ENCODE measurements around the gene TNRC6A. TPM values are rescaled to one million over a fixed set of nuclear protein-coding genes. Genes with fewer than 3 reads are reported as not detected.

Gene TNRC6A
- total and polyA plus RNA-seq, 12 donors, result 32.0 to 83.3 (median 54.0) TPM

DNA sequence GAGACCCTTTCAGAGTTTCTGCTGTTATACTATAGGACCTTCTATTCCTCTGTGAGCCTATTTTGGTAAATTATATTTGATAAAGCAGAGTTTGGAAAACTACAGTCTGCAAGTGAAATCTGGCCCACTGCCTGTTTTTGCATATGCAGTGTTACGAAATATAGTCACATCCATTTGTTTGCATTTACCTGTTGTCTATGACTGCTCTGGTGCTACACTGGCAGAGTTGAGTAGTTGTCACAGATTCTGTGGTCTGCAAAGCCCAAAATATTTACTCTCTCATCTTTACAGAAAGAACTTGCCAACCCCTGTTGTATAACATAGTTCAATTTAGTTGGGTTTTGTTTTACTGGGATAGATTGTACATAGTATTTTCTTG, 42.3 kb downstream of the TNRC6A start:
- Histone ChIP-seq H3K36me3 (replicated peaks in 1 of 2) (no peaks in the 10 kb centered on the region), H3K4me1 (replicated peaks in 1 of 2) (peaks cover 29 to 49% of the 10 kb centered on the region in 2 donors), H3K27ac (peak overlapping the region in 1 of 5 donors; percentile 2), H3K27me3 (no peaks in the 10 kb centered on the region), H3K9me3 (replicated peaks in 1 of 3) (no peaks in the 10 kb centered on the region), H3K4me3 (no peak overlapping the region)
- intact Hi-C loops (cut with DNase I), result no loop called here
- 47 to 81% (median 73%) methylated on average over 1 of the region's 1 CpG for WGBS, 4 donors
- no peak for DNase-seq
- TF ChIP-seq POLR2A (IDR thresholded peaks at IDR 0.05), result no peak
- TF ChIP-seq, protein P1, sequence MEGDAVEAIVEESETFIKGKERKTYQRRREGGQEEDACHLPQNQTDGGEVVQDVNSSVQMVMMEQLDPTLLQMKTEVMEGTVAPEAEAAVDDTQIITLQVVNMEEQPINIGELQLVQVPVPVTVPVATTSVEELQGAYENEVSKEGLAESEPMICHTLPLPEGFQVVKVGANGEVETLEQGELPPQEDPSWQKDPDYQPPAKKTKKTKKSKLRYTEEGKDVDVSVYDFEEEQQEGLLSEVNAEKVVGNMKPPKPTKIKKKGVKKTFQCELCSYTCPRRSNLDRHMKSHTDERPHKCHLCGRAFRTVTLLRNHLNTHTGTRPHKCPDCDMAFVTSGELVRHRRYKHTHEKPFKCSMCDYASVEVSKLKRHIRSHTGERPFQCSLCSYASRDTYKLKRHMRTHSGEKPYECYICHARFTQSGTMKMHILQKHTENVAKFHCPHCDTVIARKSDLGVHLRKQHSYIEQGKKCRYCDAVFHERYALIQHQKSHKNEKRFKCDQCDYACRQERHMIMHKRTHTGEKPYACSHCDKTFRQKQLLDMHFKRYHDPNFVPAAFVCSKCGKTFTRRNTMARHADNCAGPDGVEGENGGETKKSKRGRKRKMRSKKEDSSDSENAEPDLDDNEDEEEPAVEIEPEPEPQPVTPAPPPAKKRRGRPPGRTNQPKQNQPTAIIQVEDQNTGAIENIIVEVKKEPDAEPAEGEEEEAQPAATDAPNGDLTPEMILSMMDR (IDR thresholded peaks at IDR 0.05), result no peak

DNA sequence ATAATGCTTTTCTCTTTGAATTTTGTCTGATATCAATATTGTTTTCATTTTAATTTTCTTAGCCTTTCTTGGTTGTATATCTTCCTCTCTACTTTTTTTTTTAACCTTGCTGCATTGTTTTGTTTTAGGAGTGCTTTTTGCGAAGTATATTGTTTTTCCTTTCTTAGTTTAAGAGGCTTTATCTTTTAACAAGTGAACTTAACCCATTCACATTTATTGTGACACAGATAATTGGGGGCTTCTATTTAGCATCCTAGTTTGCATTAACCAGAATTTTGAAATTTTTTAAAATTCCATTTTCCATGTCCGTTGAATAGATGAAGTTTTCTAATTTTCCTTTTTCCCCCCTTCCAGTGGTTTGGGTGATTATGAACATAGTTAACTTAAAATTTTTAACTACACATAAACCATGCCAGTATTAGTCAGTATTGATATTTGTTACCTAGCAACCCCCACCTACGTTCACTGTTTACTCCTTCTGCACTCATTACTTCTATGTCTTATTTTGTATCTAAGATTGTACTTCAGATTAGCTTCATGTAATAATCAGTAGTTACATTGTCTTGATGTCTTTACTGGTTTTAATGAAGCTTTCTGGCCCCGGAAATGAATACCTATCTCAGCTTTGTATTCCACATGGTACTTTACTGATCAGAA, 44.4 kb downstream of the TNRC6A start:
- peak overlapping the region in 1 of 5 donors; percentile 78 for H3K27ac ChIP-seq
- no peaks in the 10 kb centered on the region for H3K9me3 ChIP-seq (replicated peaks in 1 of 3)
- intact Hi-C loops (cut with DNase I), result no loop called here
- no peak overlapping the region for H3K4me3 ChIP-seq
- H3K27me3 ChIP-seq, result no peaks in the 10 kb centered on the region
- H3K4me1 ChIP-seq (replicated peaks in 1 of 2), result peaks cover 49 to 70% of the 10 kb centered on the region in 2 donors
- peaks cover 0 to 18% of the 10 kb centered on the region in 2 donors for H3K36me3 ChIP-seq (replicated peaks in 1 of 2)
- WGBS, 4 donors, result 92 to 95% (median 94%) methylated on average over 4 of the region's 4 CpGs
- DNase-seq, result no peak
- TF ChIP-seq, protein P1 (IDR thresholded peaks at IDR 0.05), result no peak
- no peak for TF ChIP-seq POLR2A (IDR thresholded peaks at IDR 0.05)

DNA sequence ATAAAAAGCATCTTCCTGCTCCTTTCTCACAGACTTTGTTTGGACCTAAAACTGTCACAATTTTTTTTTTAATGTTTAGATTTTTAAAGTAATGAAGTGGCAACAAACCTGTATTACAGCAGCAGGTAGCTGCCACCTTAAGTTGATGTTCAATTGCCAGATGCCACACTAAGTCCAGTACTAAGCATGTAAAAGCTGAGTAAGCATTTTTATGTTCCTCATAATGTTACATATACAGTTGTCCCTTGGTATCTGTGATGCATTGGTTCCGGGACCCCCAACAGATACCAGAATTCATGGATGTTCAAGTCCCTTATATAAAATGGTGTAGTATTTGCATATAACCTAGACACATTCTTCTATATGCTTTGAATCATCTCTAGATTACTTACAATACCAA, 45.1 kb downstream of the TNRC6A start:
- WGBS, 4 donors, result 88 to 100% (median 97%) methylated on average over 1 of the region's 1 CpG
- H3K27me3 ChIP-seq, result no peaks in the 10 kb centered on the region
- TF ChIP-seq, protein P1 (IDR thresholded peaks at IDR 0.05), result no peak
- no peak for TF ChIP-seq POLR2A (IDR thresholded peaks at IDR 0.05)
- peak overlapping the region in 1 of 5 donors; percentile 78 for H3K27ac ChIP-seq
- no peaks in the 10 kb centered on the region for H3K9me3 ChIP-seq (replicated peaks in 1 of 3)
- peaks cover 0 to 23% of the 10 kb centered on the region in 2 donors for H3K36me3 ChIP-seq (replicated peaks in 1 of 2)
- intact Hi-C loops (cut with DNase I), result no loop called here
- H3K4me3 ChIP-seq, result no peak overlapping the region
- DNase-seq, result no peak
- H3K4me1 ChIP-seq (replicated peaks in 1 of 2), result peaks cover 49 to 76% of the 10 kb centered on the region in 2 donors

DNA sequence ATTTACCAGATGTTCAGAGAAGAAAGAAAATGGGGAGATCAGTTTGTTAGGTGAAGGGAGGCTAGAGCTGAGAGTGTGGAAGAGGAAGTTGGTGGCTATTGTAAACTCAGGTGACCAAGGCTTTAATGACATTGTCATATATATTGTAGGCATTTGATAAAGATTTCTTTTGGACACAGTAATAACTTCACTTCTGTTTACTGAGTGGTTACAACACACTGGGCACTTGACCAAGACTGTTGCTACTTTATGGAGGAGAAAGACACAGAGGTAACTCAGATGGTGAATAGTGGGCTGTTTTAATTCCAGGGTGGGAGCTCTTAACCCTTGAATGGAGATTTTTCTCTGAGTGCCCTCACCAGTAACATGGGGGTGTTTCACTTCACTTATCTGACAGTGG, 46.0 kb downstream of the TNRC6A start:
- Histone ChIP-seq H3K4me1 (replicated peaks in 1 of 2) (peaks cover 49 to 77% of the 10 kb centered on the region in 2 donors), H3K27ac (peak overlapping the region in 4 of 5 donors; percentile 61 to 78 (median 71)), H3K9me3 (replicated peaks in 1 of 3) (no peaks in the 10 kb centered on the region), H3K4me3 (no peak overlapping the region), H3K27me3 (no peaks in the 10 kb centered on the region), H3K36me3 (replicated peaks in 1 of 2) (peaks cover 0 to 26% of the 10 kb centered on the region in 2 donors)
- intact Hi-C loops (cut with DNase I), result no loop called here
- no peak for TF ChIP-seq POLR2A (IDR thresholded peaks at IDR 0.05)
- TF ChIP-seq, protein P1 (IDR thresholded peaks at IDR 0.05), result no peak
- DNase-seq, result peak in 4 of 7 donors; percentile 40 to 66 (median 59)

All from adrenal gland (tissue), 12 donors.